Naive thymus-derived CD4-positive, alpha-beta T cell (primary cell): ENCODE results near the gene MAGI2. TPM values are rescaled to one million over a fixed set of nuclear protein-coding genes. Genes with fewer than 3 reads are reported as not detected.
"Not testable (repeated sequence)": the region's sequence is repeated elsewhere in the genome, so short reads cannot be mapped to it uniquely, and the experiment has no call there.

Experiments used
- ATAC-seq: fragments of 150-1000 bp; cut with Tn5 transposase; 2 replicates; pipeline ENCODE4 v1.10.0; 2021; ENCODE audit warnings: mild to moderate bottlenecking, moderate library complexity
- CTCF ChIA-PET: fragments of 350-600 bp; sonication (Branson Sonifier 250); formaldehyde crosslinking; loops from one replicate; lab custom pipeline; 2021; ENCODE audit warnings: antibody characterized with exemption; lab: Charles Lee
- POLR2A ChIA-PET: fragments of 350-600 bp; sonication (Branson Sonifier 250); formaldehyde crosslinking; loops from one replicate; lab custom pipeline; 2021; ENCODE audit warnings: antibody characterized with exemption, inconsistent platforms; lab: Charles Lee
- DNase-seq, 9 donors: peaks; one replicate each; pipeline versions ENCODE4 v3.0.0 to v3.0.0-alpha.2; 2020 to 2022; ENCODE audit warnings: mixed read lengths in 1 of 9
- H3K27ac ChIP-seq: one replicate; pipeline ENCODE4 v1.7.0; 2013; ENCODE audit warnings: mild to moderate bottlenecking, low read depth, low read length, moderate library complexity
- H3K27me3 ChIP-seq, 2 donors: one replicate each; pipeline ENCODE4 v1.7.0; 2013; ENCODE audit warnings: low read length in 2 of 2, mild to moderate bottlenecking in 2 of 2, moderate library complexity in 2 of 2; ENCODE audit not compliant: control insufficient read depth in 2 of 2, insufficient read depth in 2 of 2
- H3K36me3 ChIP-seq, 3 experiments: 1 replicate in 2 of 3; 2 replicates in 1 of 3; pipeline ENCODE4 v1.7.0; 2013; ENCODE audit warnings: low read length in 3 of 3, mild to moderate bottlenecking in 3 of 3, moderate library complexity in 1 of 3; ENCODE audit not compliant: insufficient read depth in 3 of 3, control insufficient read depth in 2 of 3
- H3K4me1 ChIP-seq, 2 donors: one replicate each; pipeline ENCODE4 v1.7.0; 2013; ENCODE audit warnings: low read length in 2 of 2, mild to moderate bottlenecking in 2 of 2, moderate library complexity in 1 of 2; ENCODE audit not compliant: control insufficient read depth in 2 of 2, insufficient read depth in 2 of 2
- H3K4me3 ChIP-seq: 2 replicates; pipeline ENCODE4 v1.7.0; 2013; ENCODE audit warnings: mild to moderate bottlenecking, low read length
- H3K9me3 ChIP-seq, 3 experiments: 1 replicate in 2 of 3; 2 replicates in 1 of 3; pipeline ENCODE4 v1.7.0; 2013; ENCODE audit warnings: low read length in 3 of 3; ENCODE audit not compliant: control insufficient read depth in 2 of 3
- H3K27ac Mint-ChIP-seq, 9 donors: one replicate each; pipeline ENCODE4 v1.8.0; 2020 to 2022; ENCODE audit warnings: mixed read lengths in 9 of 9, mild to moderate bottlenecking in 8 of 9, moderate library complexity in 5 of 9, inconsistent platforms in 2 of 9
- H3K27me3 Mint-ChIP-seq, 5 donors: one replicate each; pipeline ENCODE4 v1.8.0; 2021 to 2022; ENCODE audit warnings: mixed read lengths in 5 of 5, mild to moderate bottlenecking in 1 of 5
- H3K36me3 Mint-ChIP-seq, 5 donors: one replicate each; pipeline ENCODE4 v1.8.0; 2020 to 2022; ENCODE audit warnings: mixed read lengths in 5 of 5, mild to moderate bottlenecking in 3 of 5, inconsistent platforms in 1 of 5
- H3K4me1 Mint-ChIP-seq, 7 donors: one replicate each; pipeline ENCODE4 v1.8.0; 2020 to 2022; ENCODE audit warnings: mixed read lengths in 7 of 7, mild to moderate bottlenecking in 3 of 7, inconsistent platforms in 1 of 7
- H3K4me3 Mint-ChIP-seq, 10 donors: one replicate each; pipeline ENCODE4 v1.8.0; 2020 to 2022; ENCODE audit warnings: mild to moderate bottlenecking in 10 of 10, mixed read lengths in 10 of 10, moderate library complexity in 6 of 10, inconsistent platforms in 2 of 10
- H3K9me3 Mint-ChIP-seq, 11 donors: one replicate each; pipeline ENCODE4 v1.8.0; 2020 to 2022; ENCODE audit warnings: mixed read lengths in 11 of 11, mild to moderate bottlenecking in 4 of 11, inconsistent platforms in 1 of 11, moderate library complexity in 1 of 11
- intact Hi-C, 2 donors: fragments of 100-400 bp; cut with micrococcal nuclease; formaldehyde crosslinking; loops; one replicate each; pipeline ENCODE4 v1.15.1; 2023
- polyA plus RNA-seq, 2 donors: library from polyadenylated mRNA; unstranded; fragments of 300-500 nt; fragmentation: Illumina TruSeq; gene quantifications; one replicate each; pipeline ENCODE4 v1.2.3, GENCODE V29; 2021
- total RNA-seq, 6 experiments: library from RNA in 5 of 6; stranded (reverse) in 5 of 6; gene quantifications; 1 replicate in 5 of 6; 2 replicates in 1 of 6; pipeline ENCODE4 v1.2.3 and lab custom pipeline; 2021 to 2026

MAGI2 gene
- total and polyA plus RNA-seq, 7 experiments from 2014 or later: 0.05 to 0.67 (median 0.15) TPM; not detected in 3

DNA sequence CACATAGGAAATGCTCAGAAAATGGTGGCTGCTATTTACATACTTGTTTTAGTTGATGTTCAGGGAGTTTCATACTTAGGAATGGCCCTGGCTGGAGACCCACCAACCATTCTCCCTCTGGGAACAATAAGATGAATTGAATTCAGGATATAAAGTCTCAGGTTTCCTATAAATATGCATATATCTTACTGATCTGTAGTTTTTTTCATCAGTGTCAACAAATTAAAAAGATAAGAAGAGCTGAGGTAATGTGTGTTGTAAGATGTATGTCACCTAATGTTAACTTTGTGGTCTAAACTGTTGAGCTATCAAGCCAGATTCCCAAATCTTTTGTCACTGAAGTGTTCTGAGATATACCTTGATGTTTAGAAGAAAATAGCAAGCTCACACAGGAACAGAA is 457.5 kb downstream of the MAGI2 start:
- H3K36me3 ChIP-seq: no peaks in the 10 kb centered on the region

DNA sequence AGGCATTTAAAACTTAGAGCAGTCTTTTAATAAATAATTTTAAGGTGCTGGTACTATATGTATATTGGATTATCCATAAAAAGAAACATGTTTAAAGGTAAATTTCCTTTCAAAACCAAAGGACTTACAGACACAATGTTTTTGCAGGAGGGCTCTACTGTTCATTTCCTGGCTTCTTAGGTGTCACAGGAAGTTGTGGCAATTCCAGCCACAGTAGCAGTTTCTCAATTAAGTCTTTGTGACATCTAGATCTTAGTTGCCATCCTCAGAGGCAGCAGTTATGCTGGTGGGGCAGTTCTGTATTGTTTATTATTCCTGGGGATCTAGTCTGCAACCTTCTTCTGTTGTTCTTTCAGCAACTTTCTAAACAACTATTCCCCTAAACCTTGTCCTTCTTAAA is 460.1 kb downstream of the MAGI2 start:
- DNase-seq (no peak), ATAC-seq (no peak)
- Histone ChIP-seq H3K9me3 (no peaks in the 10 kb centered on the region), H3K27ac (no peak overlapping the region), H3K36me3 (no peaks in the 10 kb centered on the region), H3K27me3 (no peaks in the 10 kb centered on the region), H3K4me1 (no peaks in the 10 kb centered on the region), H3K4me3 (no peak overlapping the region)
- H3K27me3 Mint-ChIP-seq: no peaks in the 10 kb centered on the region
- intact Hi-C loops: no loop called here
- ChIA-PET CTCF (no interaction called here), POLR2A (no interaction called here)
- no peaks in the 10 kb centered on the region for H3K36me3 Mint-ChIP-seq
- H3K4me1 Mint-ChIP-seq: peaks cover 0 to 5% (median 0%) of the 10 kb centered on the region in 7 donors
- no peak overlapping the region for H3K4me3 Mint-ChIP-seq
- H3K9me3 Mint-ChIP-seq: peaks cover 0 to 13% (median 3%) of the 10 kb centered on the region in 11 donors
- no peak overlapping the region for H3K27ac Mint-ChIP-seq

More for the DNA sequence above, 457.5 kb downstream of the MAGI2 start:
- ChIA-PET CTCF (no interaction called here), POLR2A (no interaction called here)
- H3K36me3 Mint-ChIP-seq: no peaks in the 10 kb centered on the region
- no peak for ATAC-seq
- no peak overlapping the region for H3K27ac Mint-ChIP-seq
- no peaks in the 10 kb centered on the region for H3K27me3 Mint-ChIP-seq
- Histone ChIP-seq H3K27ac (no peak overlapping the region), H3K4me3 (no peak overlapping the region), H3K4me1 (no peaks in the 10 kb centered on the region), H3K9me3 (no peaks in the 10 kb centered on the region), H3K27me3 (no peaks in the 10 kb centered on the region)
- no peak for DNase-seq
- peaks cover 0 to 5% (median 0%) of the 10 kb centered on the region in 7 donors for H3K4me1 Mint-ChIP-seq
- peaks cover 0 to 15% (median 0%) of the 10 kb centered on the region in 11 donors for H3K9me3 Mint-ChIP-seq
- H3K4me3 Mint-ChIP-seq: no peak overlapping the region
- intact Hi-C loops: no loop called here

DNA sequence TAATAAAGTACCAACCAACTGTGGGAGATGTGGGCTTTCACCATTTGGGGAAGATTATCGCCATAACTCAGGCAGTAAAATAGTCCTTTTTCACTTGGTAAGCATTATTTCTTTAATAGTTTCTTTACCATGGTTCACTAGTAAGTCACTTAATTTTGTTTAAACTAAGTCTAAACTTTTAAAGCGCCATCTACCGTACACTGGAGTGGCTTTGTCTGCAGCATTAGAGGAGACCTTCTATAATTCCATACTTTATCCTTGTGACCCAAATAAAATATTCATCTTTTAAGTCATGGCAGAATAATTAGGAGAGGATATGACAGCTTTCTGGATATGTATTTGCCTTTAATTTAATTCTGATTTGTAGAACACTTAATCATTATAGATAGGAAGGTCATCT is 468.0 kb downstream of the MAGI2 start:
- H3K4me1 Mint-ChIP-seq: no peaks in the 10 kb centered on the region
- H3K9me3 Mint-ChIP-seq: peaks cover 0 to 17% (median 3%) of the 10 kb centered on the region in 11 donors
- Histone ChIP-seq H3K27me3 (no peaks in the 10 kb centered on the region), H3K4me3 (no peak overlapping the region), H3K9me3 (no peaks in the 10 kb centered on the region), H3K36me3 (no peaks in the 10 kb centered on the region), H3K4me1 (no peaks in the 10 kb centered on the region), H3K27ac (no peak overlapping the region)
- H3K36me3 Mint-ChIP-seq: no peaks in the 10 kb centered on the region
- no peaks in the 10 kb centered on the region for H3K27me3 Mint-ChIP-seq
- ChIA-PET CTCF (no interaction called here), POLR2A (no interaction called here)
- DNase-seq: no peak
- ATAC-seq: no peak
- no peak overlapping the region for H3K4me3 Mint-ChIP-seq
- intact Hi-C loops: no loop called here
- H3K27ac Mint-ChIP-seq: no peak overlapping the region

DNA sequence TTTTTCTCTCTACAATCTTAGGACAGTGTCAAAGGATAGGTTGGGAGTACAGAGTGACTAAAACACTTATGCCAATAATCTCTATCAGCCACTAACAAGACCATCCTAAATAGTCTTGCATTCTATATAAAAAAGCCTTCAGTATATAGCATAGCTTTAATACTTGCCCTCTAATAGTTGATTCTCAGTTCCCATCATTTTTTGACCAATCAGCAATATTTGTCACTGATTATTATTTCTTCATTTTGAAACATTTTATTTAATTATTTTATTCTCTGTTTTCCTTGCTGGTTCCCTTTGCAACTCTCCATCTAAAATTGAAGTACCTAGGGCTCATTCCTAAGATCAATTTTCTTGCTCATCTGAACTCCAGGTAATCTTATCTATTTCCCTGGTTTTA is 470.0 kb downstream of the MAGI2 start:
- no peak for ATAC-seq
- H3K4me3 ChIP-seq: no peak overlapping the region
- no peaks in the 10 kb centered on the region for H3K4me1 Mint-ChIP-seq
- CTCF ChIA-PET: no interaction called here
- no peak overlapping the region for H3K4me3 Mint-ChIP-seq
- intact Hi-C loops: no loop called here
- H3K4me1 ChIP-seq: no peaks in the 10 kb centered on the region
- no peak overlapping the region for H3K27ac Mint-ChIP-seq
- POLR2A ChIA-PET: no interaction called here
- no peaks in the 10 kb centered on the region for H3K27me3 Mint-ChIP-seq
- H3K9me3 ChIP-seq: no peaks in the 10 kb centered on the region
- no peak overlapping the region for H3K27ac ChIP-seq
- H3K36me3 Mint-ChIP-seq: no peaks in the 10 kb centered on the region
- H3K36me3 ChIP-seq: no peaks in the 10 kb centered on the region
- no peak for DNase-seq
- H3K9me3 Mint-ChIP-seq: peaks cover 0 to 10% (median 2%) of the 10 kb centered on the region in 11 donors
- H3K27me3 ChIP-seq: no peaks in the 10 kb centered on the region

DNA sequence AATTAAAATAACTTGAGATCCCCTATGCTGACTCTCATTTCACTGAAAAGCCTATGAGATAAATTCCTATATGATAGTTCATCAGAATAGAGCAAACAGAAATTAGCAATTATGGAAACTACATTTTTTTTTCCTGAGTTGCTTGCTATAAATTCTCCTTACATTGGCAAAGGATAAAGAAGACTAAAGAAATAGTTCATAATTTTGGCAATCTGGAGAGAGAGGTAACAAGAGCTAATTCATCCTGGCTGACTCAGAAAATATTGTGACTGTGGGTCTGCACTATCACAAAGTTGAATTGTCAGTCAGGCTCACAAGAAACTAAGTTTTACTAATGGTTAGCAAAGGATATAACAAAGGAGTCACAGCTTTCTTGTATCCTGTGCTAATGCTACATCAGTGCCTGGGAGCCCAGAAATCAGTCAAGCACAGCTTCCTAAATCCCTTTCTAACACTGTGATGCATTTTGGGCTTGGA is 483.0 kb downstream of the MAGI2 start:
- Histone ChIP-seq H3K27me3 (no peaks in the 10 kb centered on the region), H3K9me3 (no peaks in the 10 kb centered on the region), H3K36me3 (no peaks in the 10 kb centered on the region), H3K4me3 (no peak overlapping the region), H3K4me1 (no peaks in the 10 kb centered on the region), H3K27ac (no peak overlapping the region)
- DNase-seq (no peak), ATAC-seq (no peak)
- H3K4me1 Mint-ChIP-seq: no peaks in the 10 kb centered on the region
- H3K36me3 Mint-ChIP-seq: no peaks in the 10 kb centered on the region
- peaks cover 0 to 22% (median 0%) of the 10 kb centered on the region in 11 donors for H3K9me3 Mint-ChIP-seq
- POLR2A ChIA-PET: no interaction called here
- CTCF ChIA-PET: no interaction called here
- no peaks in the 10 kb centered on the region for H3K27me3 Mint-ChIP-seq
- H3K4me3 Mint-ChIP-seq: no peak overlapping the region
- no peak overlapping the region for H3K27ac Mint-ChIP-seq
- intact Hi-C loops: no loop called here

GRCh38 chr7:78968951-78969350 is 484.5 kb downstream of the MAGI2 start:
- Histone ChIP-seq H3K4me1 (no peaks in the 10 kb centered on the region), H3K9me3 (no peaks in the 10 kb centered on the region), H3K36me3 (no peaks in the 10 kb centered on the region), H3K27me3 (no peaks in the 10 kb centered on the region), H3K4me3 (no peak overlapping the region), H3K27ac (no peak overlapping the region)
- no peaks in the 10 kb centered on the region for H3K27me3 Mint-ChIP-seq
- no peaks in the 10 kb centered on the region for H3K36me3 Mint-ChIP-seq
- ChIA-PET CTCF (no interaction called here), POLR2A (no interaction called here)
- H3K27ac Mint-ChIP-seq: no peak overlapping the region
- ATAC-seq: no peak
- H3K4me1 Mint-ChIP-seq: no peaks in the 10 kb centered on the region
- DNase-seq: no peak
- H3K9me3 Mint-ChIP-seq: peaks cover 0 to 17% (median 0%) of the 10 kb centered on the region in 11 donors
- no peak overlapping the region for H3K4me3 Mint-ChIP-seq
- intact Hi-C loops: no loop called here

- H3K9me3 ChIP-seq, POLR2A ChIA-PET, ATAC-seq, H3K4me3 ChIP-seq, DNase-seq, H3K36me3 Mint-ChIP-seq, H3K4me1 ChIP-seq, H3K27me3 ChIP-seq, H3K27ac Mint-ChIP-seq, H3K27me3 Mint-ChIP-seq, H3K4me3 Mint-ChIP-seq, CTCF ChIA-PET, H3K4me1 Mint-ChIP-seq, intact Hi-C loops, H3K36me3 ChIP-seq, H3K27ac ChIP-seq: not testable (repeated sequence)
- H3K9me3 Mint-ChIP-seq: peaks cover 0 to 17% (median 0%) of the 10 kb centered on the region in 11 donors
Observed at GRCh38 chr7:78967561-78967960, 485.9 kb downstream of the MAGI2 start.
